ENCODE data around the gene OSM.

DNA sequence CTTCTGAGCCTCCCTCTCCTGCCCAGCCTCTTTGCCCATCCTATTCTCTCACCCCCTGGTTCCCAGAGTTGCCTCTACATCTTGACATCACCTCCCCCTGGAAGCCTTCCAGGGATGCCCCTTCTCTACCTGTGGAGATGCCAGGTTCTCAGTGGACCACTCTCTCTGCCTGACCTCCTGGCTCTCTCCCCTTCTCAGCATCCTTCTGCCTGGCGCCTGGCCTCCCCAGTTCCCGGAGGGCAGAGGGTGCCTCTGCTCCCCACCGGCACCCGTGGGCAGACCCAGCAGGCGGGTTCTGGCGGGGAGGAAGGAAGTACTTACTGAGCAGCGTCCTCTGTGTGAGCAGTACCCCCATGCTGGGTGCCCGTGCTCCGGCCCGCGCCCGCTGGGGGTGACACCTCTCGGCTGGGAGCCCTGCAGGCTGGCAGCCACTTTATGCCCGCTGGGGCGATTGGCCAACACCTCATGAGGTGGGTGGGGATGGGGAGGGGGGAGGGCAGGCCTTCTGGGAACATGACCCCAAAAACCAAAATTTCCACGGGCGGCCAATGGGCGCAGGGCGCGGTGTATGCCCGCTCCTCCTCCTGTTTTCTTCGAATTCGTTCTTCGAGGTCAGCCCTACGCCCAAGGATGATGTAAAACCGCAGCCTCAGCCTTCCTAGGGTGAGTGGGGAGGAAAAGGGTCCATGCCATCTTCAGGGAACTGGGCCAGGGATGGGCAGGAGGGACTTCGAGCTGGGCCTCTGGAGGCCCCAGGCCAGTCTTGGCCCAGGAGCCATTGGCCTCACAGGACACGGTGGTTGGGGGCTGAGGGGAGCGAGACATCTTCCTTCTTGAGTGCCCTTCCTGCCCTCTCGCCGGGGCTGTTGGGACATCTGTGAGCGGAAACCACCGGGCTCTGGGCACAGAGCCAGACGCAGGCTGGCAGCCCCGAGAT is at the start of gene OSM:
- TF ChIP-seq, protein P1, sequence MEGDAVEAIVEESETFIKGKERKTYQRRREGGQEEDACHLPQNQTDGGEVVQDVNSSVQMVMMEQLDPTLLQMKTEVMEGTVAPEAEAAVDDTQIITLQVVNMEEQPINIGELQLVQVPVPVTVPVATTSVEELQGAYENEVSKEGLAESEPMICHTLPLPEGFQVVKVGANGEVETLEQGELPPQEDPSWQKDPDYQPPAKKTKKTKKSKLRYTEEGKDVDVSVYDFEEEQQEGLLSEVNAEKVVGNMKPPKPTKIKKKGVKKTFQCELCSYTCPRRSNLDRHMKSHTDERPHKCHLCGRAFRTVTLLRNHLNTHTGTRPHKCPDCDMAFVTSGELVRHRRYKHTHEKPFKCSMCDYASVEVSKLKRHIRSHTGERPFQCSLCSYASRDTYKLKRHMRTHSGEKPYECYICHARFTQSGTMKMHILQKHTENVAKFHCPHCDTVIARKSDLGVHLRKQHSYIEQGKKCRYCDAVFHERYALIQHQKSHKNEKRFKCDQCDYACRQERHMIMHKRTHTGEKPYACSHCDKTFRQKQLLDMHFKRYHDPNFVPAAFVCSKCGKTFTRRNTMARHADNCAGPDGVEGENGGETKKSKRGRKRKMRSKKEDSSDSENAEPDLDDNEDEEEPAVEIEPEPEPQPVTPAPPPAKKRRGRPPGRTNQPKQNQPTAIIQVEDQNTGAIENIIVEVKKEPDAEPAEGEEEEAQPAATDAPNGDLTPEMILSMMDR (IDR thresholded peaks at IDR 0.05 in 2 of 3, conservative IDR thresholded peaks at IDR 0.05 in 1 of 3; ENCODE audit: borderline replicate concordance in 1 of 3, insufficient read depth in 1 of 3, low read depth in 2 of 3, low read length in 2 of 3), result no peak
- no peak for TF ChIP-seq RAD21 (IDR thresholded peaks at IDR 0.05; ENCODE audit: low read depth)
- no peak for TF ChIP-seq EZH2phosphoT487 (IDR thresholded peaks at IDR 0.05; ENCODE audit: borderline replicate concordance)
- no peak for TF ChIP-seq SIN3A (IDR thresholded peaks at IDR 0.05; ENCODE audit: low read depth)
- TF ChIP-seq, protein P2, sequence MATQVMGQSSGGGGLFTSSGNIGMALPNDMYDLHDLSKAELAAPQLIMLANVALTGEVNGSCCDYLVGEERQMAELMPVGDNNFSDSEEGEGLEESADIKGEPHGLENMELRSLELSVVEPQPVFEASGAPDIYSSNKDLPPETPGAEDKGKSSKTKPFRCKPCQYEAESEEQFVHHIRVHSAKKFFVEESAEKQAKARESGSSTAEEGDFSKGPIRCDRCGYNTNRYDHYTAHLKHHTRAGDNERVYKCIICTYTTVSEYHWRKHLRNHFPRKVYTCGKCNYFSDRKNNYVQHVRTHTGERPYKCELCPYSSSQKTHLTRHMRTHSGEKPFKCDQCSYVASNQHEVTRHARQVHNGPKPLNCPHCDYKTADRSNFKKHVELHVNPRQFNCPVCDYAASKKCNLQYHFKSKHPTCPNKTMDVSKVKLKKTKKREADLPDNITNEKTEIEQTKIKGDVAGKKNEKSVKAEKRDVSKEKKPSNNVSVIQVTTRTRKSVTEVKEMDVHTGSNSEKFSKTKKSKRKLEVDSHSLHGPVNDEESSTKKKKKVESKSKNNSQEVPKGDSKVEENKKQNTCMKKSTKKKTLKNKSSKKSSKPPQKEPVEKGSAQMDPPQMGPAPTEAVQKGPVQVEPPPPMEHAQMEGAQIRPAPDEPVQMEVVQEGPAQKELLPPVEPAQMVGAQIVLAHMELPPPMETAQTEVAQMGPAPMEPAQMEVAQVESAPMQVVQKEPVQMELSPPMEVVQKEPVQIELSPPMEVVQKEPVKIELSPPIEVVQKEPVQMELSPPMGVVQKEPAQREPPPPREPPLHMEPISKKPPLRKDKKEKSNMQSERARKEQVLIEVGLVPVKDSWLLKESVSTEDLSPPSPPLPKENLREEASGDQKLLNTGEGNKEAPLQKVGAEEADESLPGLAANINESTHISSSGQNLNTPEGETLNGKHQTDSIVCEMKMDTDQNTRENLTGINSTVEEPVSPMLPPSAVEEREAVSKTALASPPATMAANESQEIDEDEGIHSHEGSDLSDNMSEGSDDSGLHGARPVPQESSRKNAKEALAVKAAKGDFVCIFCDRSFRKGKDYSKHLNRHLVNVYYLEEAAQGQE (IDR thresholded peaks at IDR 0.05; ENCODE audit: low read depth), result no peak
- TF ChIP-seq, protein P3, sequence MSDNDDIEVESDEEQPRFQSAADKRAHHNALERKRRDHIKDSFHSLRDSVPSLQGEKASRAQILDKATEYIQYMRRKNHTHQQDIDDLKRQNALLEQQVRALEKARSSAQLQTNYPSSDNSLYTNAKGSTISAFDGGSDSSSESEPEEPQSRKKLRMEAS (IDR thresholded peaks at IDR 0.05), result no peak
- no peak for TF ChIP-seq EZH2 (IDR thresholded peaks at IDR 0.05)
- TF ChIP-seq POLR2A (IDR thresholded peaks at IDR 0.05; ENCODE audit: borderline replicate concordance, extremely low read depth, insufficient read depth, insufficient read length), result no peak
- no peak for TF ChIP-seq TCF7L2 (IDR thresholded peaks at IDR 0.05; ENCODE audit: borderline replicate concordance, extremely low read depth, insufficient read depth, insufficient read length)
- TF ChIP-seq CBX3 (IDR thresholded peaks at IDR 0.05; ENCODE audit: low read depth), result no peak
- TF ChIP-seq POLR2AphosphoS5 (IDR thresholded peaks at IDR 0.05; ENCODE audit: low read depth, low read length), result no peak
- TF ChIP-seq, protein P4, sequence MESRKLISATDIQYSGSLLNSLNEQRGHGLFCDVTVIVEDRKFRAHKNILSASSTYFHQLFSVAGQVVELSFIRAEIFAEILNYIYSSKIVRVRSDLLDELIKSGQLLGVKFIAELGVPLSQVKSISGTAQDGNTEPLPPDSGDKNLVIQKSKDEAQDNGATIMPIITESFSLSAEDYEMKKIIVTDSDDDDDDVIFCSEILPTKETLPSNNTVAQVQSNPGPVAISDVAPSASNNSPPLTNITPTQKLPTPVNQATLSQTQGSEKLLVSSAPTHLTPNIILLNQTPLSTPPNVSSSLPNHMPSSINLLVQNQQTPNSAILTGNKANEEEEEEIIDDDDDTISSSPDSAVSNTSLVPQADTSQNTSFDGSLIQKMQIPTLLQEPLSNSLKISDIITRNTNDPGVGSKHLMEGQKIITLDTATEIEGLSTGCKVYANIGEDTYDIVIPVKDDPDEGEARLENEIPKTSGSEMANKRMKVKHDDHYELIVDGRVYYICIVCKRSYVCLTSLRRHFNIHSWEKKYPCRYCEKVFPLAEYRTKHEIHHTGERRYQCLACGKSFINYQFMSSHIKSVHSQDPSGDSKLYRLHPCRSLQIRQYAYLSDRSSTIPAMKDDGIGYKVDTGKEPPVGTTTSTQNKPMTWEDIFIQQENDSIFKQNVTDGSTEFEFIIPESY (IDR thresholded peaks at IDR 0.05; ENCODE audit: extremely low read depth, insufficient replicate concordance, low read length), result no peak
- TF ChIP-seq EGR1 (IDR thresholded peaks at IDR 0.05; ENCODE audit: low read depth), result no peak

Data from HCT116 (cell line).